ENCODE measurements around the gene TEX28.
"Not testable (repeated sequence)": the region's sequence is repeated elsewhere in the genome, so short reads cannot be mapped to it uniquely, and the experiment has no call there.

Gene TEX28

GRCh38 chrX:154310616-154311536, 16.0 kb upstream of the TEX28 start:
- no peak for DNase-seq

GRCh38 chrX:154309041-154309775, 14.3 kb upstream of the TEX28 start:
- no peak for DNase-seq

GRCh38 chrX:154308108-154308946, 13.4 kb upstream of the TEX28 start:
- DNase-seq, result no peak

GRCh38 chrX:154307202-154307601, 12.3 kb upstream of the TEX28 start:
- DNase-seq, result no peak

- no peak for DNase-seq
These were observed 10.7 kb upstream of the TEX28 start for GRCh38 chrX:154305541-154306205.

- no peak for DNase-seq
These were observed 9.9 kb upstream of the TEX28 start for GRCh38 chrX:154304846-154305245.

GRCh38 chrX:154303476-154303875, 8.6 kb upstream of the TEX28 start:
- no peak for DNase-seq

GRCh38 chrX:154302998-154303397, 8.1 kb upstream of the TEX28 start:
- not testable (repeated sequence) for DNase-seq

GRCh38 chrX:154300816-154301215, 5.9 kb upstream of the TEX28 start:
- DNase-seq, result no peak

GRCh38 chrX:154298312-154298711, 3.4 kb upstream of the TEX28 start:
- DNase-seq, result no peak

GRCh38 chrX:154296731-154297130, 1.8 kb upstream of the TEX28 start:
- no peak for DNase-seq

- no peak for DNase-seq
These were observed 863 bp upstream of the TEX28 start, which contains the start of gene TKTL1 for GRCh38 chrX:154295664-154296310. Gene TKTL1, plus strand, starts transcription at chrX:154295795. Its CDS starts 65 bp downstream, at chrX:154295860.

GRCh38 chrX:154286406-154286805, 8.5 kb downstream of the TEX28 start:
- not testable (repeated sequence) for DNase-seq

GRCh38 chrX:154284489-154285338, 10.2 kb downstream of the TEX28 start:
- not testable (repeated sequence) for DNase-seq

- DNase-seq, result not testable (repeated sequence)
These were observed 25.7 kb downstream of the TEX28 start for GRCh38 chrX:154269245-154269644.

GRCh38 chrX:154263072-154263471, 31.9 kb downstream of the TEX28 start:
- DNase-seq, result not testable (repeated sequence)

GRCh38 chrX:154258711-154259110, 36.2 kb downstream of the TEX28 start:
- DNase-seq, result not testable (repeated sequence)

- not testable (repeated sequence) for DNase-seq
These were observed 37.6 kb downstream of the TEX28 start, which contains the start of gene OPN1MW3 for GRCh38 chrX:154257282-154257681. Gene OPN1MW3, plus strand, starts transcription at chrX:154257582. Its CDS starts 38 bp downstream, at chrX:154257620.

- DNase-seq, result not testable (repeated sequence)
These were observed 46.8 kb downstream of the TEX28 start for GRCh38 chrX:154248076-154248475.

GRCh38 chrX:154247377-154248045, 47.4 kb downstream of the TEX28 start:
- not testable (repeated sequence) for DNase-seq

Measured in SHP77 treated with DMSO at 0.1 percent for 48 hours (cell line).